NCI-H345 treated with DMSO at 0.1 percent for 48 hours (cell line): ENCODE data around the gene OAF.

ENCODE experiments used
- DNase-seq: peaks from one replicate; lab custom pipeline; 2025; ENCODE audit not compliant: unreplicated experiment; lab: John Stamatoyannopoulos, UW

The OAF gene

GRCh38 chr11:120220747-120221037 is 9.9 kb downstream of the OAF start:
- no peak for DNase-seq

GRCh38 chr11:120221115-120221752 is 10.4 kb downstream of the OAF start:
- DNase-seq = no peak

GRCh38 chr11:120222916-120223315 is 12.1 kb downstream of the OAF start:
- no peak for DNase-seq

GRCh38 chr11:120223793-120224192 is 13.0 kb downstream of the OAF start:
- no peak for DNase-seq

GRCh38 chr11:120224361-120224760 is 13.5 kb downstream of the OAF start:
- DNase-seq = no peak

- DNase-seq = no peak
Observed at GRCh38 chr11:120224972-120225909, 14.4 kb downstream of the OAF start.

- DNase-seq = no peak
Observed at GRCh38 chr11:120226242-120226641, 15.4 kb downstream of the OAF start.

DNA sequence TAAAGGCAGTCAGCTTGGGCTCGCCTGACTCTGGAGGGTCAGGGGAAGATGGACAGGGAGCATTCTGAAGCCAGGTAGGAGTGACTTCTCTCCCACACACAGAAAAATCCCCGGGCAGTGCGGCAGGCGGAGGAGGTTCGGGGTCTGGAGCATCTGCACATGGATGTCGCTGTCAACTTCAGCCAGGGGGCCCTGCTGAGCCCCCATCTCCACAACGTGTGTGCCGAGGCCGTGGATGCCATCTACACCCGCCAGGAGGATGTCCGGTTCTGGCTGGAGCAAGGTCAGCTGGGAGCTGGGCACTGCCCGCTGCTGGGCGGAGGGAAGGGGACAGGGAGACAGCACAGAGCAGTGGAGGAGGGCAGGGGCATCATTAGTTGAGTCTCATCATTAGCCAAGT is 15.9 kb downstream of the OAF start:
- no peak for DNase-seq

DNA sequence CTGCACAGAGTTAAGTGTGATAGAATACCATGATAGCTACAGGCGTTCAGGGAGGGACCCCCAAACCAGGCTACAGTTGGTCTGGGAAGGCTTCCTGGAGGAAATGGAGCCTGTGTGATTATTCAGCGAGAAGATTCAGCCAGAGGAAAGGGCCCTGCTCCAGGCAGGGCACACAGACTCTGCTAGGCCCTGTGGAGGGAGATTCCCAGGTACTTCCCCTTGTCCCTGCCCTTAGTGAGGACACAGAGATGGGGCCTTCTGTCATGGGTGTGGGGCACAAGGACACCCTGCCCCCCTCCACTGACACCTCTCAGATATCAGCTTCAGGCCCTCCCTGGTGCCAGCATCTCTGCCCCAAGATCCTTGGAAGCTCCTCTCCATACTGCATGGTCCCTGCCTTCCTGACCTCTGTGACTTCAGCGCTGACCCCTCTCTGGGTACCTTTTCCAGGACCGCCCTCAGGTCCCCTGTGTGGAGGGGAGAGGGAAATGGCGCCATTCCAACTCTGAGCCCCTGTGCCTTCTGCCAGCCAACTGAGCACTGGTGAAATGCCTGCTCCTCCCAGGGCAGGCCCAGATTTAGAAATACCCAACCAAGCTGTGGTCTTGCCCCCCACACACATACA is 16.5 kb downstream of the OAF start:
- no peak for DNase-seq

DNA sequence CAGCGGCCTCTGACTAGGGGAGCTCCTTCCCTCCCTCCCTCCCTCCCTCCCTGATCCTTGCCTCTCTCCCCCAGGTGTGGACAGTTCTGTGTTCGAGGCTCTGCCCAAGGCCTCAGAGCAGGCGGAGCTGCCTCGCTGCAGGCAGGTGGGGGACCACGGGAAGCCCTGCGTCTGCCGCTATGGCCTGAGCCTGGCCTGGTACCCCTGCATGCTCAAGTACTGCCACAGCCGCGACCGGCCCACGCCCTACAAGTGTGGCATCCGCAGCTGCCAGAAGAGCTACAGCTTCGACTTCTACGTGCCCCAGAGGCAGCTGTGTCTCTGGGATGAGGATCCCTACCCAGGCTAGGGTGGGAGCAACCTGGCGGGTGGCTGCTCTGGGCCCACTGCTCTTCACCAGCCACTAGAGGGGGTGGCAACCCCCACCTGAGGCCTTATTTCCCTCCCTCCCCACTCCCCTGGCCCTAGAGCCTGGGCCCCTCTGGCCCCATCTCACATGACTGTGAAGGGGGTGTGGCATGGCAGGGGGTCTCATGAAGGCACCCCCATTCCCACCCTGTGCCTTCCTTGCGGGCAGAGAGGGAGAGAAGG is 18.1 kb downstream of the OAF start:
- no peak for DNase-seq

GRCh38 chr11:120229451-120230424 is 18.9 kb downstream of the OAF start:
- DNase-seq = no peak

DNA sequence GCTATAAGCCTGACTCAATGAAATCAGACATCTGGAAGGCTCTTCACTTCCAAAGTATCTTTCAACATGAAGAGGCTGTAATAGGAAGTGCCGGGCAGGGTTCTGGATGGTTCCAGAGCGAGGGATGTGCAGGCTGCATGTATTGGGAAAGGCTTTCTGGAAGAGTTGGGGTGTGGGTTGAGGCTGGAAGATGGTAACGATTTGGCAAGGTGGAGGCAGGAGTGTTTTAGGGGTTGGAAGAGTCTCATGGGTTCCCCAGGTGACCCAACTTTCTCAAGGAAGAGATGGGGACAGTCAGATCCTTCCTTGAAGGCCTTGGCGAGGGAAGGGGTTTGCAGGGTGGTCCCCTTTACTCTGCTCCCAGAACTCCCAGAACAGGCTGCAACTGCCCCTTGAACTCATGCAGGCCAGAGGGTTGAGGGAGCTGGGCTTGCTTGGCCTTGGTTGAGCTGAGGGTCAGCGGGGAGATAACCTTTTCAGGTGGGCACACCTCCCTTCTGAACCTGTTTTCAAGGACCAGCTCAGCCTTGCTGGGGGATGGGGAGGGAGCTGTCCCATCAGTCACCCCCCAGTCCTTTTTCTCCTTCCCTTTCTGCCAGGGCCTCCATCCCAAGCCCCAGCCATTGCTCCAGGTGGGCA is 19.7 kb downstream of the OAF start:
- no peak for DNase-seq

DNA sequence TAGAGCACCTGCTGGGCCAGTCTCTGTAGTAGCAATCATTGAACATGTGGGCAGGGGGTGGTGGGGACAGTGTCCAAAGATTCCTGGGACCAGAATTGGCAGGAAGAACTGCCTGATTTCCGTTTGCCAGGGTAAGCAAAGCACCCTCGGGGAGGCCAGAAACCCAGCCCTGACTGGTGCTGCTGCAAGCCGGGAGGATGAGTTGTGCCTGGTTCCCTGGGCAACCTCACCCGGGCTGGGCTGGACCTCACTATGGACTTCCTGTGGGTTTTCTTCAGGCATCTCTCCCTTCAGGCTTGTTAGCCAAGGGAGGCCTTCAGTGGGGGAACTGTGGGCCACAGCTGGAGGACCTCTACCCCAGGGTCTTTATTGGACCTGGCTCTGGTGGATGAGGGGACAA is 21.1 kb downstream of the OAF start:
- no peak for DNase-seq

DNA sequence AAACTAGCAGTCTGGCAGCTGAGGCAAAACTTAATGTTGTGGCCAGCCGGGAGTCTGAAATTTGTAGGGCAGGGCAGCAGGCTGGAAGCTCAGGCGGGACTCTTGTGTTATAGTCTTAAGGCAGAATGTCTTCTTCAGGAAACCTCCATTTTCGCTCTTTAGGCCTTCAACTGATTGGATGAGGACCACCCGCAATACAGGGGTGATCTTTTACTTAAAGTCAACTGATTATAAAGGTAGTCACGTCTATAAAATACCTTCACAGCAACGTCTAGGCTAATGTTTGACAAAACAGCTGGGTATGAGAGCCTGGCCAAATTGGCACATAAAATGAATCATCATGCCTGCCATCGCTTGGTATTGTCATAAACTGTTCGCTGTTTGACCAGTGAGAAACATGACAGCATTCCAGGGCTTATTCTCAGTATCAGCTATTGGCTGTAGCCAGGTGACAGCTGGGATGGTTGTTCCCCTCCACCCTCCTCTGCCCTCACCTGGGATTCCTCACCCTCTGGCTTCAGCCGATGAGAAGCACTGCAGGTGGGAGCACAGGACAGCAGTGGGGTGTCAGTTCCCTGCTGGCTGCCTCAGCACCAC is 22.5 kb downstream of the OAF start:
- no peak for DNase-seq

- DNase-seq = peak; percentile 47
Observed at GRCh38 chr11:120235024-120235628, 24.3 kb downstream of the OAF start.

- DNase-seq = no peak
Observed at GRCh38 chr11:120236169-120237107, 25.6 kb downstream of the OAF start.

GRCh38 chr11:120238968-120239620 is 28.3 kb downstream of the OAF start:
- DNase-seq = no peak
